WTC11 (cell line): ENCODE data around the gene UBE2D2. TPM values are rescaled to one million over a fixed set of nuclear protein-coding genes. Genes with fewer than 3 reads are reported as not detected.
"Not testable (repeated sequence)": the region's sequence is repeated elsewhere in the genome, so short reads cannot be mapped to it uniquely, and the experiment has no call there.

Experiments
- ATAC-seq: fragments of 200-7000 bp; cut with Tn5 transposase; 2 replicates; pipeline ENCODE4 v1.10.0; 2021; ENCODE audit warnings: mild to moderate bottlenecking, moderate library complexity
- CTCF ChIA-PET: fragments of 300-600 bp; sonication (Branson Sonifier 250); formaldehyde crosslinking; loops from one replicate; lab custom pipeline; 2021; ENCODE audit warnings: antibody characterized with exemption; lab: Charles Lee
- POLR2A ChIA-PET: fragments of 350-600 bp; sonication (Branson Sonifier 250); formaldehyde crosslinking; loops from one replicate; lab custom pipeline; 2021; ENCODE audit warnings: antibody characterized with exemption; lab: Charles Lee
- DNase-seq: peaks from one replicate; pipeline ENCODE4 v3.0.0; 2021; ENCODE audit warnings: low spot score
- H3K27ac Mint-ChIP-seq: 2 replicates; pipeline ENCODE4 v1.8.0; 2021; ENCODE audit warnings: mixed read lengths
- H3K27me3 Mint-ChIP-seq: 2 replicates; pipeline ENCODE4 v1.8.0; 2021; ENCODE audit warnings: low read depth, mild to moderate bottlenecking, moderate library complexity, mixed read lengths
- H3K36me3 Mint-ChIP-seq: 2 replicates; pipeline ENCODE4 v1.8.0; 2021; ENCODE audit warnings: mixed read lengths
- H3K4me1 Mint-ChIP-seq: 2 replicates; pipeline ENCODE4 v1.8.0; 2022; ENCODE audit warnings: mixed read lengths
- H3K4me3 Mint-ChIP-seq: 2 replicates; pipeline ENCODE4 v1.8.0; 2021; ENCODE audit warnings: mild to moderate bottlenecking, moderate library complexity, mixed read lengths
- H3K9me3 Mint-ChIP-seq: 2 replicates; pipeline ENCODE4 v1.8.0; 2021; ENCODE audit warnings: mixed read lengths
- ARID4B ChIP-seq: sonication (generic); formaldehyde crosslinking; IDR thresholded peaks from 2 replicates; pipeline ENCODE4 v1.8.0; 2023; ENCODE audit warnings: missing genetic modification reagents, mild to moderate bottlenecking, borderline replicate concordance
- CREM ChIP-seq: sonication (generic); formaldehyde crosslinking; IDR thresholded peaks from 2 replicates; pipeline ENCODE4 v1.8.1; 2022; ENCODE audit warnings: mild to moderate bottlenecking, missing genetic modification reagents, moderate library complexity
- EMX1 ChIP-seq: fragments of 250-450 bp; sonication (Bioruptor Pico); IDR thresholded peaks from 2 replicates; pipeline ENCODE4 v1.8.0; 2021; ENCODE audit warnings: mild to moderate bottlenecking
- FOXK1 ChIP-seq: sonication (generic); formaldehyde crosslinking; IDR thresholded peaks from 2 replicates; pipeline ENCODE4 v1.8.0; 2022; ENCODE audit warnings: mild to moderate bottlenecking, moderate library complexity, missing genetic modification reagents
- FOXP4 ChIP-seq: sonication (generic); formaldehyde crosslinking; IDR thresholded peaks from 2 replicates; pipeline ENCODE4 v1.8.0; 2022; ENCODE audit warnings: mild to moderate bottlenecking, missing genetic modification reagents
- GTF2I ChIP-seq: fragments of 250-450 bp; sonication (Bioruptor Pico); conservative IDR thresholded peaks from 2 replicates; pipeline ENCODE4 v1.4.0; 2021; ENCODE audit warnings: mild to moderate bottlenecking
- IRF1 ChIP-seq: sonication (generic); formaldehyde crosslinking; IDR thresholded peaks from 2 replicates; pipeline ENCODE4 v1.8.0; 2023; ENCODE audit warnings: missing genetic modification reagents
- IRF2 ChIP-seq: sonication (generic); formaldehyde crosslinking; IDR thresholded peaks from 2 replicates; pipeline ENCODE4 v1.8.0; 2022; ENCODE audit warnings: low read depth, missing genetic modification reagents, borderline replicate concordance
- JAZF1 ChIP-seq: fragments of 250-450 bp; sonication (Bioruptor Pico); IDR thresholded peaks from 2 replicates; pipeline ENCODE4 v1.9.0; 2021; ENCODE audit warnings: moderate library complexity, mild to moderate bottlenecking, inconsistent platforms
- MLX ChIP-seq: sonication (generic); formaldehyde crosslinking; IDR thresholded peaks from 2 replicates; pipeline ENCODE4 v1.8.1; 2023; ENCODE audit warnings: mild to moderate bottlenecking, missing genetic modification reagents, moderate library complexity
- OVOL2 ChIP-seq: fragments of 250-450 bp; sonication (Bioruptor Pico); IDR thresholded peaks from 2 replicates; pipeline ENCODE4 v1.9.0; 2021; ENCODE audit warnings: mild to moderate bottlenecking, borderline replicate concordance
- RELA ChIP-seq: sonication (generic); formaldehyde crosslinking; IDR thresholded peaks from 2 replicates; pipeline ENCODE4 v1.8.1; 2022; ENCODE audit warnings: missing genetic modification reagents, mild to moderate bottlenecking, borderline replicate concordance
- RORB ChIP-seq: fragments of 250-450 bp; sonication (Bioruptor Pico); IDR thresholded peaks from 2 replicates; pipeline ENCODE4 v1.9.0; 2021; ENCODE audit warnings: mild to moderate bottlenecking
- TEAD1 ChIP-seq: sonication (generic); formaldehyde crosslinking; IDR thresholded peaks from 2 replicates; pipeline ENCODE4 v1.8.0; 2022; ENCODE audit warnings: mild to moderate bottlenecking, missing genetic modification reagents
- TEAD4 ChIP-seq: sonication (generic); formaldehyde crosslinking; IDR thresholded peaks from 2 replicates; pipeline ENCODE4 v1.8.0; 2022; ENCODE audit warnings: mild to moderate bottlenecking, missing genetic modification reagents
- ZNF121 ChIP-seq: sonication (generic); formaldehyde crosslinking; IDR thresholded peaks from 2 replicates; pipeline ENCODE4 v1.8.0; 2023; ENCODE audit warnings: missing genetic modification reagents
- ZNF219 ChIP-seq: sonication (generic); formaldehyde crosslinking; IDR thresholded peaks from 2 replicates; pipeline ENCODE4 v1.8.0; 2023; ENCODE audit warnings: missing genetic modification reagents, mild to moderate bottlenecking, borderline replicate concordance
- ZNF423 ChIP-seq: fragments of 250-450 bp; sonication (Bioruptor Pico); IDR thresholded peaks from 2 replicates; pipeline ENCODE4 v2.1.2; 2022; ENCODE audit warnings: mild to moderate bottlenecking, moderate library complexity
- total RNA-seq: library from RNA; stranded (reverse); gene quantifications from 3 replicates; pipeline ENCODE4 v1.2.3, GENCODE V29; 2021

The UBE2D2 gene
- total RNA-seq, 1 experiment from 2014 or later = 183 TPM

GRCh38 chr5:139530079-139530478 lies 31.1 kb upstream of the UBE2D2 start:
- H3K9me3 Mint-ChIP-seq, DNase-seq, H3K36me3 Mint-ChIP-seq, ATAC-seq, POLR2A ChIA-PET, H3K27me3 Mint-ChIP-seq, H3K27ac Mint-ChIP-seq, H3K4me3 Mint-ChIP-seq: not testable (repeated sequence)
- CTCF ChIA-PET = interaction anchor here (1.4 kb wide), 1 partner anchor 45 kb away, joined by 3 read pairs; no protein-coding TSS in a partner anchor
- peaks cover 37% of the 10 kb centered on the region for H3K4me1 Mint-ChIP-seq

GRCh38 chr5:139531772-139532169 lies 29.4 kb upstream of the UBE2D2 start:
- no peak for ATAC-seq
- no peak for TF ChIP-seq IRF1 (CRISPR knock-in tag)
- no peak for TF ChIP-seq EMX1 (CRISPR knock-in tag)
- no peak for TF ChIP-seq GTF2I (CRISPR knock-in tag)
- no peak for TF ChIP-seq ARID4B (CRISPR knock-in tag)
- TF ChIP-seq RORB (CRISPR knock-in tag) = no peak
- TF ChIP-seq TEAD4 = no peak
- no peak for TF ChIP-seq JAZF1 (CRISPR knock-in tag)
- TF ChIP-seq ZNF219 (CRISPR knock-in tag) = no peak
- no peak for TF ChIP-seq ZNF121
- TF ChIP-seq MLX (CRISPR knock-in tag) = no peak
- TF ChIP-seq TEAD1 (CRISPR knock-in tag) = no peak
- TF ChIP-seq IRF2 = no peak
- TF ChIP-seq FOXK1 (CRISPR knock-in tag) = no peak
- no peak for TF ChIP-seq FOXP4 (CRISPR knock-in tag)
- no peak for TF ChIP-seq ZNF423 (CRISPR knock-in tag)
- TF ChIP-seq RELA (CRISPR knock-in tag) = no peak
- TF ChIP-seq CREM (CRISPR knock-in tag) = no peak
- TF ChIP-seq OVOL2 (CRISPR knock-in tag) = no peak
- H3K27me3 Mint-ChIP-seq = peaks cover 4% of the 10 kb centered on the region
- peaks cover 3% of the 10 kb centered on the region; the same call in 1 of the 2 replicates for H3K36me3 Mint-ChIP-seq
- no peak overlapping the region for H3K27ac Mint-ChIP-seq
- CTCF ChIA-PET = interaction anchor here (1.4 kb wide), 1 partner anchor 43 kb away, joined by 4 read pairs; no protein-coding TSS in a partner anchor
- peaks cover 20% of the 10 kb centered on the region for H3K4me1 Mint-ChIP-seq
- POLR2A ChIA-PET = no interaction called here
- H3K4me3 Mint-ChIP-seq = no peak overlapping the region
- H3K9me3 Mint-ChIP-seq = peaks cover 10% of the 10 kb centered on the region; the same call in 1 of the 2 replicates
- DNase-seq = no peak
